22Rv1 (cell line): ENCODE results near the gene CNOT1.

ENCODE experiments used
- ZFX ChIP-seq: fragments of 450-650 bp; IDR thresholded peaks from 2 replicates; pipeline ENCODE4 v1.6.1; 2017; ENCODE audit warnings: antibody characterized with exemption, borderline replicate concordance
- TF ChIP-seq, protein P1 (sequence below): fragments of 450-650 bp; IDR thresholded peaks from 2 replicates; pipeline ENCODE4 v1.5.1; 2017; ENCODE audit warnings: mild to moderate bottlenecking

GRCh38 chr16:58654560-58655214, 25.1 kb upstream of the CNOT1 start:
- TF ChIP-seq, protein P1, sequence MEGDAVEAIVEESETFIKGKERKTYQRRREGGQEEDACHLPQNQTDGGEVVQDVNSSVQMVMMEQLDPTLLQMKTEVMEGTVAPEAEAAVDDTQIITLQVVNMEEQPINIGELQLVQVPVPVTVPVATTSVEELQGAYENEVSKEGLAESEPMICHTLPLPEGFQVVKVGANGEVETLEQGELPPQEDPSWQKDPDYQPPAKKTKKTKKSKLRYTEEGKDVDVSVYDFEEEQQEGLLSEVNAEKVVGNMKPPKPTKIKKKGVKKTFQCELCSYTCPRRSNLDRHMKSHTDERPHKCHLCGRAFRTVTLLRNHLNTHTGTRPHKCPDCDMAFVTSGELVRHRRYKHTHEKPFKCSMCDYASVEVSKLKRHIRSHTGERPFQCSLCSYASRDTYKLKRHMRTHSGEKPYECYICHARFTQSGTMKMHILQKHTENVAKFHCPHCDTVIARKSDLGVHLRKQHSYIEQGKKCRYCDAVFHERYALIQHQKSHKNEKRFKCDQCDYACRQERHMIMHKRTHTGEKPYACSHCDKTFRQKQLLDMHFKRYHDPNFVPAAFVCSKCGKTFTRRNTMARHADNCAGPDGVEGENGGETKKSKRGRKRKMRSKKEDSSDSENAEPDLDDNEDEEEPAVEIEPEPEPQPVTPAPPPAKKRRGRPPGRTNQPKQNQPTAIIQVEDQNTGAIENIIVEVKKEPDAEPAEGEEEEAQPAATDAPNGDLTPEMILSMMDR, result no peak
- TF ChIP-seq ZFX, result no peak
